ENCODE measurements around the gene PLCD3. TPM values are rescaled to one million over a fixed set of nuclear protein-coding genes. Genes with fewer than 3 reads are reported as not detected.
A peak's percentile ranks its signal among the peaks of the same experiment; 100 is the strongest.

PLCD3 gene
- total and polyA plus RNA-seq, 9 of the 15 experiments (the other 6 are each of a cell fraction or from before 2014, with no cell fraction given): 0.20 to 22.6 (median 7.5) TPM

GRCh38 chr17:45161288-45162024 lies 29.1 kb upstream of the PLCD3 start, which contains the start of gene HEXIM2 (continued):
- no peak for TF ChIP-seq EZH2 (IDR thresholded peaks at IDR 0.05; ENCODE audit: borderline replicate concordance, low read depth, low read length)
- TF ChIP-seq ZZZ3 (IDR thresholded peaks at IDR 0.05): no peak
- no peak for TF ChIP-seq ZNF274 (IDR thresholded peaks at IDR 0.05; ENCODE audit: borderline replicate concordance, low read depth, low read length)
- TF ChIP-seq ZNF695 (CRISPR knock-in tag; IDR thresholded peaks at IDR 0.05): no peak
- TF ChIP-seq BACH1 (tag; IDR thresholded peaks at IDR 0.05): no peak; the same call in 1 of the 2 replicates
- TF ChIP-seq, protein P1, sequence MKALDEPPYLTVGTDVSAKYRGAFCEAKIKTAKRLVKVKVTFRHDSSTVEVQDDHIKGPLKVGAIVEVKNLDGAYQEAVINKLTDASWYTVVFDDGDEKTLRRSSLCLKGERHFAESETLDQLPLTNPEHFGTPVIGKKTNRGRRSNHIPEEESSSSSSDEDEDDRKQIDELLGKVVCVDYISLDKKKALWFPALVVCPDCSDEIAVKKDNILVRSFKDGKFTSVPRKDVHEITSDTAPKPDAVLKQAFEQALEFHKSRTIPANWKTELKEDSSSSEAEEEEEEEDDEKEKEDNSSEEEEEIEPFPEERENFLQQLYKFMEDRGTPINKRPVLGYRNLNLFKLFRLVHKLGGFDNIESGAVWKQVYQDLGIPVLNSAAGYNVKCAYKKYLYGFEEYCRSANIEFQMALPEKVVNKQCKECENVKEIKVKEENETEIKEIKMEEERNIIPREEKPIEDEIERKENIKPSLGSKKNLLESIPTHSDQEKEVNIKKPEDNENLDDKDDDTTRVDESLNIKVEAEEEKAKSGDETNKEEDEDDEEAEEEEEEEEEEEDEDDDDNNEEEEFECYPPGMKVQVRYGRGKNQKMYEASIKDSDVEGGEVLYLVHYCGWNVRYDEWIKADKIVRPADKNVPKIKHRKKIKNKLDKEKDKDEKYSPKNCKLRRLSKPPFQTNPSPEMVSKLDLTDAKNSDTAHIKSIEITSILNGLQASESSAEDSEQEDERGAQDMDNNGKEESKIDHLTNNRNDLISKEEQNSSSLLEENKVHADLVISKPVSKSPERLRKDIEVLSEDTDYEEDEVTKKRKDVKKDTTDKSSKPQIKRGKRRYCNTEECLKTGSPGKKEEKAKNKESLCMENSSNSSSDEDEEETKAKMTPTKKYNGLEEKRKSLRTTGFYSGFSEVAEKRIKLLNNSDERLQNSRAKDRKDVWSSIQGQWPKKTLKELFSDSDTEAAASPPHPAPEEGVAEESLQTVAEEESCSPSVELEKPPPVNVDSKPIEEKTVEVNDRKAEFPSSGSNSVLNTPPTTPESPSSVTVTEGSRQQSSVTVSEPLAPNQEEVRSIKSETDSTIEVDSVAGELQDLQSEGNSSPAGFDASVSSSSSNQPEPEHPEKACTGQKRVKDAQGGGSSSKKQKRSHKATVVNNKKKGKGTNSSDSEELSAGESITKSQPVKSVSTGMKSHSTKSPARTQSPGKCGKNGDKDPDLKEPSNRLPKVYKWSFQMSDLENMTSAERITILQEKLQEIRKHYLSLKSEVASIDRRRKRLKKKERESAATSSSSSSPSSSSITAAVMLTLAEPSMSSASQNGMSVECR (CRISPR knock-in tag; IDR thresholded peaks at IDR 0.05): peak; percentile 90
- TF ChIP-seq, protein P2, sequence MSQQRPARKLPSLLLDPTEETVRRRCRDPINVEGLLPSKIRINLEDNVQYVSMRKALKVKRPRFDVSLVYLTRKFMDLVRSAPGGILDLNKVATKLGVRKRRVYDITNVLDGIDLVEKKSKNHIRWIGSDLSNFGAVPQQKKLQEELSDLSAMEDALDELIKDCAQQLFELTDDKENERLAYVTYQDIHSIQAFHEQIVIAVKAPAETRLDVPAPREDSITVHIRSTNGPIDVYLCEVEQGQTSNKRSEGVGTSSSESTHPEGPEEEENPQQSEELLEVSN (IDR thresholded peaks at IDR 0.05; ENCODE audit: borderline replicate concordance in 1 of 2, extremely low read depth in 1 of 2, insufficient read depth in 1 of 2, insufficient read length in 1 of 2, low read depth in 1 of 2, low read length in 1 of 2, poor library complexity in 1 of 2, severe bottlenecking in 1 of 2): peak in 1 of 2 experiments; percentile 24
- TF ChIP-seq ZNF830 (CRISPR knock-in tag; IDR thresholded peaks at IDR 0.05): peak; percentile 90; the same call in 1 of the 2 replicates
- TF ChIP-seq MIER1 (IDR thresholded peaks at IDR 0.05; ENCODE audit: low read depth): no peak
- peak; percentile 93 for TF ChIP-seq FOS (IDR thresholded peaks at IDR 0.05; ENCODE audit: extremely low read depth, insufficient read length)
- no peak for TF ChIP-seq ZBTB17 (CRISPR knock-in tag; IDR thresholded peaks at IDR 0.05)
- TF ChIP-seq, protein P3, sequence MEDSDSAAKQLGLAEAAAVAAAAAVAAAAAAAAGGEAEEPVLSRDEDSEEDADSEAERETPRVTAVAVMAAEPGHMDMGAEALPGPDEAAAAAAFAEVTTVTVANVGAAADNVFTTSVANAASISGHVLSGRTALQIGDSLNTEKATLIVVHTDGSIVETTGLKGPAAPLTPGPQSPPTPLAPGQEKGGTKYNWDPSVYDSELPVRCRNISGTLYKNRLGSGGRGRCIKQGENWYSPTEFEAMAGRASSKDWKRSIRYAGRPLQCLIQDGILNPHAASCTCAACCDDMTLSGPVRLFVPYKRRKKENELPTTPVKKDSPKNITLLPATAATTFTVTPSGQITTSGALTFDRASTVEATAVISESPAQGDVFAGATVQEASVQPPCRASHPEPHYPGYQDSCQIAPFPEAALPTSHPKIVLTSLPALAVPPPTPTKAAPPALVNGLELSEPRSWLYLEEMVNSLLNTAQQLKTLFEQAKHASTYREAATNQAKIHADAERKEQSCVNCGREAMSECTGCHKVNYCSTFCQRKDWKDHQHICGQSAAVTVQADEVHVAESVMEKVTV (CRISPR knock-in tag; IDR thresholded peaks at IDR 0.05): peak; percentile 8; the same call in 1 of the 2 replicates
- TF ChIP-seq, protein P4, sequence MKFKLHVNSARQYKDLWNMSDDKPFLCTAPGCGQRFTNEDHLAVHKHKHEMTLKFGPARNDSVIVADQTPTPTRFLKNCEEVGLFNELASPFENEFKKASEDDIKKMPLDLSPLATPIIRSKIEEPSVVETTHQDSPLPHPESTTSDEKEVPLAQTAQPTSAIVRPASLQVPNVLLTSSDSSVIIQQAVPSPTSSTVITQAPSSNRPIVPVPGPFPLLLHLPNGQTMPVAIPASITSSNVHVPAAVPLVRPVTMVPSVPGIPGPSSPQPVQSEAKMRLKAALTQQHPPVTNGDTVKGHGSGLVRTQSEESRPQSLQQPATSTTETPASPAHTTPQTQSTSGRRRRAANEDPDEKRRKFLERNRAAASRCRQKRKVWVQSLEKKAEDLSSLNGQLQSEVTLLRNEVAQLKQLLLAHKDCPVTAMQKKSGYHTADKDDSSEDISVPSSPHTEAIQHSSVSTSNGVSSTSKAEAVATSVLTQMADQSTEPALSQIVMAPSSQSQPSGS (CRISPR knock-in tag; IDR thresholded peaks at IDR 0.05): no peak
- TF ChIP-seq, protein P5, sequence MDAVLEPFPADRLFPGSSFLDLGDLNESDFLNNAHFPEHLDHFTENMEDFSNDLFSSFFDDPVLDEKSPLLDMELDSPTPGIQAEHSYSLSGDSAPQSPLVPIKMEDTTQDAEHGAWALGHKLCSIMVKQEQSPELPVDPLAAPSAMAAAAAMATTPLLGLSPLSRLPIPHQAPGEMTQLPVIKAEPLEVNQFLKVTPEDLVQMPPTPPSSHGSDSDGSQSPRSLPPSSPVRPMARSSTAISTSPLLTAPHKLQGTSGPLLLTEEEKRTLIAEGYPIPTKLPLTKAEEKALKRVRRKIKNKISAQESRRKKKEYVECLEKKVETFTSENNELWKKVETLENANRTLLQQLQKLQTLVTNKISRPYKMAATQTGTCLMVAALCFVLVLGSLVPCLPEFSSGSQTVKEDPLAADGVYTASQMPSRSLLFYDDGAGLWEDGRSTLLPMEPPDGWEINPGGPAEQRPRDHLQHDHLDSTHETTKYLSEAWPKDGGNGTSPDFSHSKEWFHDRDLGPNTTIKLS (IDR thresholded peaks at IDR 0.05; ENCODE audit: borderline replicate concordance, low read depth): peak; percentile 95

Data from K562 (cell line).